Dermis microvascular lymphatic vessel endothelial cell (primary cell): ENCODE data around the gene C10orf71. TPM values are rescaled to one million over a fixed set of nuclear protein-coding genes. Genes with fewer than 3 reads are reported as not detected.

ENCODE experiments used
- DNase-seq, 2 donors: peaks; one replicate each; pipeline versions ENCODE4 v3.0.0 to v3.0.0-alpha.2; 2010; ENCODE audit warnings: low read depth in 2 of 2
- total RNA-seq: library from RNA; depleted of rRNA; stranded (reverse); fragments of >200 nt; gene quantifications from 2 replicates; pipeline ENCODE4 v1.2.1, GENCODE V29; 2014

Gene C10orf71
- total RNA-seq, 1 donor from 2014 or later, result not detected

- no peak for DNase-seq
Observed at GRCh38 chr10:49273626-49274025, 25.3 kb upstream of the C10orf71 start.

GRCh38 chr10:49274886-49275285 lies 24.1 kb upstream of the C10orf71 start:
- DNase-seq, result no peak

DNA sequence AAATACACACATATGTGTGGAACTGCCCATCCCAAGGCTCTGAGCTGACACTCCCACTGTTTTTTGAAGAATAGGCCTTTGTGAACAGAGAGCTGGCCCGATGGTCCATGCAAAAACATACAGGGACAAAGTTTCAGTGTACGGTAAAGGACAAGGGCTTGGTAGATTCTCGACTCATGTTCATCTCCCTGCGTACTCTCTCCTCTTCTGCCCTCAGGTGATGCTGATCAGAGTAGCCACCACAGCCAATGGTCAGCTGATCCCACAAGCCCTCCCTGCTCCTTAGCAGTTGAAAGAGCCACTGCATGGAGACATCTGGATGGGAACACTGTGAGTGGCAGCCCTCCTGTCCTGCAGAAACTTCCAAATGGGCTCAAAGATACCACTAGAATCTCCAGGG lies 23.1 kb upstream of the C10orf71 start:
- no peak for DNase-seq

DNA sequence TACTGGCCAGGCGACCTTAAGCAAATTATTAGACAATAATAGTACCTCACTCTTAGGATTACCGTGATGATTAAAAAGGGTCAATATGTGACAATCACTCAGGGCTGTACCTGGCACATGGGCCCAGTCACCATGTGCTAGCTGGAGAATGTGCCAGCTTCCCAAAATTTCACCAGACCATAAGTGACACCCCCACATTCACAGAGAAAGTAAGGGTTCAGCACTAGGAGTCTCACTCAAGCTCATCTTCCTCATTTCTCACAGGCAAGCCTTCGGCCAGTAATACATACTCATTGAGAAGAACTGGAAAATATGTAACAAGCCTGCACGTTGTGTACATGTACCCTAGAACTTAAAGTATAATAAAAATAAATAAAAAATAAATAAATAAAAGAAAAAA lies 22.4 kb upstream of the C10orf71 start:
- DNase-seq, result no peak

DNA sequence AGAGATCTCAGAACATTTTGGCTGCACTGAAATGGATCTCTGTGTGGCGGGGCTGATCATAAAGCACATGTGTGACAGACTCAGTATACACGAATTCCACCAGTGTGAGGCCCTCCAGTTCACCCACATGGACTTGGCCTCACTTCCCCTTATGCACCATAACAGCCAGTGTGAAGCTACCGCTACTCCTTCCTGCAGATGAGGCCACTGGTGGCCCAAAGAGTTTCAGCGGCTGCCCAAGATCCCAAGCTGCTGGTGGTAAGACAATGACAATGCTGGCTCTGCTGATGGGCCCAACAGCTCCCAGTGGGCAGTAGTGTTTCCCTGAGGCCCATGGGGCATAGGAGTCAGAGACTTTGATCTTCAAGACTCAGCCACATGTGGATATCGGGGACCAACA lies 21.0 kb upstream of the C10orf71 start:
- no peak for DNase-seq

DNA sequence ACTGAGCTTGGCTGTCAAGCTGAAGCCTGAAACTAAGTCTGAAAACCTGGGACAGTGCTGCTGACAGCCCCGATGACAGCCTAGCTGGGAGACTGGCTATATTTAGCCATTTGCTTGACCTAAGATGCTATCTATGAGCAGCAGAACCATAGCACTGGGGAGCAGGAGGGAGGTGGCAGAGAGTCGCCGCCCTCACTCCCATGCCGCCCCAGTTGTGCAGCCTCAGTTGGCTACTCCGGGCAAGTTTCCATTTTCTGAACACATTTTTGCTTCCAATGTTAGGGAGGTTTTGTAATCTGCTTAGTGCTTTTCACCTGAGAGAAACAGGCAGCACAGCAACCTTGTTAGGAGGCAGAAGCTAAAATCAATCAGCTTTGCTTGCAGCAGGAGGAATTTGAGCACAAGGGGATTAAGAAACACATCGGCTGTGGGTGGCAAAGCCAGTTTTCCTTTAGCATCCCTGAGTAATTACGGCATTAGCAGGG lies 20.4 kb upstream of the C10orf71 start:
- DNase-seq, result no peak

DNA sequence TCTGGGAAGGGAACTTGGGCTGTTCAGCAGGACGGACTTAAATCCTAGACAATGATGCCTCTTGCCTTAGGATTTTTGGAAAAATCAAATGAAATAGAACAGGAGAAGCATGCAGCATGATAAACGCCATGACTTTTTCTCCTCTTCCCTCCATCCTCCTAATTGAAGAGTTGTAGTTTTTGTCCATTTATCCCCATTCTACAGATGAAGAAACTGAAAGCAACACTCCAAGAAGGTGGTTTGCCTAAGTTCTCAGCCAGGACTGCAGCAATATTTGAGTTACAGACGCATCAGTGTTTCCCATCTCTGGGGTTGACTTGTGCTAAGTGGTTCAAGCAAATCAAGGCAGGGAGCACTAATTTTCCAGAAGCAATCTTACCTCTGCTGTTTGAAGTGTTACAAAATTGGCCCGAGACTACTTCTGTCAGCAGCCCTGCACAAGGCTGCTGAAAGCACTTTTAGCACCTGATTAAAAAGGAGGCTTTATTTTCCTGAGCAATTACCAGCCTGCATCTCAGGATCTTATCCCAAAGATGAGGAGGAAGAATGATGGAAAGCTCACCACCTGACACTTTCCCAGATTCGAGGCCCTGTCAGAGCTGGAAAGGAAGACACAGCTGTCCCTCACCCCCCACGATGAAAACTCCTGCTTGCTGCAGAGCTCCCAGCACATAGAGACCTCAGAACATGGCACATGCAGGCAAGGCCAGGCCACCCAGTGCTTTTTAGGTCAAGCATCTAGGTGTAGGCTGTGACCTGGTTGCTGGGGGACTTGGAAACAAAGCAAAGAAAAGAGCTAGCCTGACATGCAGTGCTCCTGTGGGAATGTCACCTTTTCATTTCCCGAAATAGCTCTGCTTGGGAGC lies 19.7 kb upstream of the C10orf71 start:
- no peak for DNase-seq

GRCh38 chr10:49280001-49280408 lies 19.0 kb upstream of the C10orf71 start:
- DNase-seq, result peak; percentile 43 to 86

DNA sequence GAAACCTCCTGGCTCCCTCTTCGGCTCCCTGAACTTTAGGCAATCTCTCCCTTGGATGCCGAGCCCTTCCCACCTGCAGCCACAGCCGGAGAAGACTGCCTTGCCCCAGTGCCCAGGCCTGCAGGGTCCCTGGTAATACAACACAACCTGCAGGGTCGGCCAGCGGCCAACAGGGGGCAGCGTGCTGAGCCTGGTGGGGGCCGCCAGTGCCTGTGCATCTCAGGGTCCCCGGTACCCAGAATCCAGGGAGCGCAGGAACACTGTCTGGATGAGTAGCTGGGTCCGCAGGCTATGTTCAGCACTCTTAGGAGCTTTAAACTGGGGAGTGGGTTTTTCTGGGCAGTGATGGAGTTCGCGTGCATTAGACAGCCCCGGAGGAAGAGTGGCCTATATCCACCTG lies 17.5 kb upstream of the C10orf71 start:
- DNase-seq, result no peak

GRCh38 chr10:49282306-49282705 lies 16.7 kb upstream of the C10orf71 start:
- DNase-seq, result peak in 1 of 2 donors; percentile 74

- DNase-seq, result no peak
Observed at GRCh38 chr10:49282879-49283341, 16.1 kb upstream of the C10orf71 start.

DNA sequence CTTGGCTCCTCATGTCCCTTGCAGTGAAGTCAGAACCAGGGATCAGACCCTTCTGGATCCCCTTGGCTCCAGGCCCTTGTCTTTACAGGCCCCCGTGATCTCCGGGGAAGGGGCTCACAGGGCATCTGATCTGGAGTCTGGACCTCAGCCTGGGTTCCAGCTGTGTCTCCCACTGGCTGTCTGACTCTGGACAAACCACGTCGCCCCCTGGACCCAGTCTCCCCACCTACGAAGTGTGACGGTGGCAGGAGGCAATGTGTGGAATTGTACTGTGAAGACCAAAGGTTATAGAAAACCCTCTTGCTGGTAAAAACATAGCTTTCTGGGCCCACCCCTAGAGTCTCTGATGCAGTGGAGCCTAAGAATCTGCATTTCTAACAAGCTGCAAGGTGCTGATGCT lies 15.5 kb upstream of the C10orf71 start:
- DNase-seq, result no peak

GRCh38 chr10:49284356-49284755 lies 14.6 kb upstream of the C10orf71 start:
- no peak for DNase-seq

DNA sequence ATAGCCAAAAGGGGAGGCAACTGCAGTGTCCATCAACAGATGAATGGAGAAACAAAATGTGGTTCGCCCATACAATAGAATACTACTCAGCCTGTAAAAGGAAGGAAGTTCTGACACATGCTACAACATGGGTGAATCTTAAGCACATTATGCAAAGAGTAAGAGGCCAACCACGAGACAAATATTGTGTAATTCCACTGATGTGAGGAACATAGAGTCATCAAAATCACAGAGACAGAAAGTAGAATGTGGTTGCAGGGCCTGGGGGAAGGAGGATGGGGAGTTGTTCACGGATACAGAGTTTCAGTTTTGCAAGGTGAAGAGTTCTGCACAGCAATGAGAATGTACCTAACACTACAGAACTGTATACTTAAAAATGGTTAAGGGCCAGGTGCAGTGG lies 13.7 kb upstream of the C10orf71 start:
- no peak for DNase-seq

DNA sequence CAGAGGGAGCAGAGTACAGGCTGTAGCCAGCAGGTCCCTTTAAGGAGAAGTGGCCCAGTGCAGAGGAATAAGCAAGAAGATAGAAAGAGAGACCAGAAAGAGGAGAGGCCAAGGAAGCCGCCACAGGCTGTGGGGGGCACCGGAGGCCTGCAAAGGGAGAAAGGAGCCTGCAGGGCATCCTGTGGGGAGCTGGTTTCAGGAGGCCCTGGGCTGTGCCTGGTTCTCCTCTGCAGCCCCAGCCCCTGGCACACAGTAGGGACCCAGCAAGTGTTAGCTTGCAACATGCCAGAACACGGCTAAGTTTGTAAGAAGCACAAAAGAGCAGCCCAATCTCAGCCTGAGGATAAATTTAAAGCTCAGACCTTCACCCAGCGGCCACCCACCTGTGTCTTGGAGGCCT lies 12.3 kb upstream of the C10orf71 start:
- no peak for DNase-seq

DNA sequence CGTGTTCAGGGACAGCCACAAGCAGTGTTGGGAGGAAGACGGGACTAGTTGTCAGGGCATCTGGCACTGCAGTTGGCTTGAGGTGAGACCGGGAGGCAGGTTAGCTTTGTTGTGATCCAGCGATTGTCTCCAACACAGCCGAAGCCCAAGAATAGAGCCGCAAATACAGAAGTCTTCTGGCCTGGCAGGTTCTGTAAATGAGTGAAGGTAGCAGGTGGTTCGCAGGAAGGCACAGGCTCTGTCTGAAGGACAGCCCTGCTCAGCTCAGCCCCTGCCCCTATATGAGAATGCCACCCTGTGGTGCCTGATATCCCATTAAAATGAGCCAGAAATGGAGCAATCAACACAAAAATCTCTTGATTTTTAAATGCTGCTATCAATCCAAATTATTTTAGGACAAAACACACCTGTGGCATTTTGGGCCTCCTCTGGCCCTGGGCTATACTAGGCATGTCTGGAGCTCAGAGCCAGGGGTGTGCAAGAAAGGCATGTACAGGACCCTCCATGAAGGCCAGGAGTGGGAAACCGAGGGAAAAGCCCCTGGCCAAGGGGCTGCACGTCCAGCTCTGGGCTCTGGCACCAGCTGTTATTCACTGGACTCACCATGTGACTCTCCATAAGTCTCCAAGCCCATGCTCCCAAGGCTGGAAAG lies 11.2 kb upstream of the C10orf71 start:
- DNase-seq, result no peak

DNA sequence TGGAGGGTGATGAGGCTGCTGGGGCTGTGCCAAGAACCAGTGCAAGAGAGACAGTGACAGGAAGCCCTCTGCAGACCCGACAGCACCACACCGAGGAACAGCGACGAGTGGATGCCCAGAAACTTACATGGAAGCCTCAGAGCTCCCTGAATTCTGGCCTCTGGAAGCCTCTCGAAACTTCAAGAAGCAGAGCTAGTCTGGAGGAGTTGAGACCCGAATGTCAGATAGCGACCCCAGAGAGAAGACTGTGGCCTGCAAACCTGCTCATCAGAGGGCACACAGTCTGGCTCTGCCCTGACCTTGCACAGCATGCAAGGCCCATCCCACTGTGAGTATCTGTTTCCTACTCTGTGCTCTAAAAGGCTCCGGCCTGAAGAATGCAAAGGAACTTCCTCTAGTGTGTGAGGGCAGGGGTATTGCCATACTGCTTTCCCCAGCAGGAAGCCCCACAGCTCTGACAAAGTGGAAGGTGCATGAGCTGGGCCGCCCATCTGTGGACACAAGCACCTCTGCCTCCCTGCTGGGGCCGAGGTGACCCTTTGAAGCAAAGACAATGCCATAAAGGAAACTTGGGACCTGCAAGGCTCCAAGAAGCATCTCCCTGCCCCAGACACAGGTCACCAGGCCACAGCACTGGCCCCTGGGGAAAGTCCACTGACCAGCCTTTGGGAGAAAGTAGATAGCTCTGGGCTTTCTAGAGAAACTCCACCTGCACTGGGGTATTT lies 10.5 kb upstream of the C10orf71 start:
- peak in 1 of 2 donors; percentile 26 for DNase-seq

DNA sequence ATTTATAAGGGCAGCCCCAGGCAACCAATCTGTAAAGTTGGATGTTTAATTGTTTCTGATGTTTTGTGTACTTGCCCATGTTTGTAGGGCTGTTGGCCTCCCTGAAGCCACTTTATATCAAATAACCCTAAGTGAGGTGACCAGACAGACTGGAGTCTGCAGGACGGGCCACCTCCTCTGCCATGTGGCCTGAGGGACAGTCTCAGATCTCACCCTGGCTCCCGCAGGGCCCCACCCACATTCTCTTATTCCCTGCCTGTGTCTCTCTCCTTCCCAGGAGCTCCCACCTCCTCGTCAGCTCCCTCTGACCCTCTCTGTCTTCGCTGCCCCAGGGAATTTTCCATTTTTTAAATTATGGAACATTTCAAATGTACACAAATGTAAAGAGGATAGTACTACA lies 9.5 kb upstream of the C10orf71 start:
- DNase-seq, result no peak

GRCh38 chr10:49290131-49290530 lies 8.8 kb upstream of the C10orf71 start:
- peak; percentile 79 to 93 for DNase-seq

- DNase-seq, result no peak
Observed at GRCh38 chr10:49290607-49291006, 8.4 kb upstream of the C10orf71 start.

DNA sequence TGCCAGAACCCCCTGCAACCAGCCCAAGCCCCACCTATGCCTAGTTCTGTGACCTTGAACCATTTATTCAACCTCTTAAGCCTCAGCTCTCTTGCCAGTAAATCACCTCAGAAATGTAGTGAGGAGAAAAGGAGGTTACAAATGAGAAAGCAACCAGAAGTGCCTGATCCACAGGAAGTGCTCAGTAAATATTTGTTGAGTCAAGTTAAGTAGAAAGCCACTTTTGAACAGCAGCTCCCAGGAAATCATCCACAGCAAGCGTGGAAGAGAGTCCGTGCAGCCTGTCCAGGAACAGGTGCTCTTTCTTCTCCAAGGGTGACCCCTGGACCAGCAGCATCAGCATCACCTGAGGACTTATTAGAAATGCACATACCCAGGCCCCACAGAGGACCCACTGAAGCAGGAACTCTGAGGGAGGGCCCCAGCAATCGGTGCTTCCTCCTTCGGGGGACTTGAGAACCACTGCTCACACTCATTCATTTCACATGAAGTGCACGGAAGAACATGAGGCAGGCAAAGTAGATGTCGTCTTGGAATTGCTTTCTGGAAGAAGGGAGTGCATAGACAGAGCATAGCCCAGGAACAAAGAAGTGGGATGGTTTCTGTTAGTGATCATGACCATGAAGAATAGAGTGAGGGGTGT lies 6.3 kb upstream of the C10orf71 start:
- no peak for DNase-seq

DNA sequence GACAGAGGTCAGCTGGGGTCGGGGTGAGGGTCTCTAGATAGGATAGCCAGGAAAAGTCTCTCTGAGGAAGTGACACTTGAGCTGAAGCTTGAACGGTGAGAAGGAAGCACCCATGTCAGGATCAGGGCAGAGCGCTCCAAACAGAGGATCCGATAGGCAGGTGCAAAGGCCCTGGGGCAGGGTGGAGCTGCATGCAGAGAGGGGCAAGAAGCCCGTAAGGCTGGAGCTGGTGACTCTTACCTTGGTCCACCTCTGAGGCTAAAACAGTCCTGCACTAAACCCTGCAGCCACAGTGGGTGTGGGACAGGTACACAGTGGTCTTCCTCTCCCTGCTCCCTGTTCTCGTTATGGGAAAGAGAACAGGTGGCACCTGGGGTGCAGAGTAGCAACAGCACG lies 5.8 kb upstream of the C10orf71 start:
- no peak for DNase-seq
